HG03139 (cell line): ENCODE results near the gene VEPH1.

Experiments used
- ATAC-seq: cut with Tn5 transposase; IDR thresholded peaks from one replicate; pipeline ENCODE4 v1.9.1; 2021; ENCODE audit not compliant: unreplicated experiment

The VEPH1 gene

DNA sequence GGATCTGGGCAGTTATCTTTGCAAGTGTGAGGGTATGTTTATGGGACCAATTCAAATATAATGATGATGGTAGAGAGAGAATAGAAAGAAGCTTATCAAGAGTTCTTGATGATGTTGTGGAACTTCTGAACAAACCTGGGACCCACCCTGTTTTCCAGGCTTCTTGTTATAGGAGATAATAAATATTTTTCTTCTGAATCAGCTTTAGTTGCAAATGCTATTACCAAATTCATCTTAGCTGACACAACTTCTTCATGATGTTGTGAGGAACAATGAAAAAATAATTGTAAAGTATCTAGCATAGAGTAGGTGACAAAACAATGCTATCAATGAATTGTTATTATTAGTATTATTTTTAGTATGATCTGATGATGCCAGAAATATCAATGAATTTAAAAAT, 110.1 kb downstream of the VEPH1 start:
- no peak for ATAC-seq

DNA sequence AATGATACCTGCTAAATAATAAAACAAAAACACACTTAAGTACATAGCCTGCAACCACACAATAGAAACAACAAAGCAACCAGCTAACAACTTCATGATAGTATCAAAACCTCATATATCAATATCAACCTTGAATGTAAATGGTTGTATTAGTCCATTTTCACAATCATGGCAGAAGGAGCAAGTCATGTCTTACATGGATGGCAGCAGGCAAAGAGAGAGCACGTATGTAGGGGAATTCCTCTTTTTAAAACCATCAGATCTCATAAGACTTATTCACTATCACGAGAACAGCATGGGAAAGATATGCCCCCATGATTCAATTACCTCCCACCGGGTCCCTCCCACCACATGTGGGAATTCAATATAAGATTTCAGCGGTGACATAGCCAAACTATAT, 111.1 kb downstream of the VEPH1 start:
- ATAC-seq = no peak

DNA sequence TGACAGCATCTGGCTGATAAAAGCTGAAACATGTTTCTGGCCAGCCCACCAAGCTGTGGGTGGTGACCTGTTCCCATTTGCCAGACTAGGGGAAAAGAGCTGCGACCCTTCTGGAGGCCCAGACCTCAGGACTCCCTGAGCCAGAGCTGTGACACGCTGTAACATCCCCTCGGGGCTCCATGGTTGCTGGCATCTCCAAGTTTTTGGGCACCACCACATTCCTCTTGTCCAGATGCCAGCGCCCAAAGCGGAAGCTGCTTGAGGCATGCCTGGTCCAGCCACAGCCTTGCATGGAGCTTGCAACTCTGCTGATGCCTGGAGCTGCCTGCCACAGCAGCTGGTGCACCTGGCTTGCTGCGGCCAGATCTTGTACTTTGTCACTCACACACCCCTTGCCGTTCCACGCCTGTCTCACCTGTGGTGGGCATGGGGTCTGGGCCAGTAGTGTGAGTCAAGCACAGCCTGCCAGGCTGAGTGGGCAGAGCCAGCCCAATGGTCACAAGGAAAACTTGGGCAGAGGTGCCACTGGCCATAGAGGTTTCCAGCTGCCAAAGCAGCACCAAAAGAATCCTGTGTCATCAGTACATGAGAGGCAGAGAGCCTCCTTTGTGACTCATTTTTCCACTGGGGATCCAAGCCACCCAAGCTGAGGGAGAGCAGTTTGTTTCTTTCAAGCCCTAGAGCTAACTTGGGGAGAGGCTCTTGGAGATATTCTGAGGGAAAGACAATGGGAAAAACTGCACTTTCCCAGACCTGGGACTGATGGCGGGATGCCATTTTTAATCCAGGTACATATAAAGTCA, 112.3 kb downstream of the VEPH1 start:
- no peak for ATAC-seq

DNA sequence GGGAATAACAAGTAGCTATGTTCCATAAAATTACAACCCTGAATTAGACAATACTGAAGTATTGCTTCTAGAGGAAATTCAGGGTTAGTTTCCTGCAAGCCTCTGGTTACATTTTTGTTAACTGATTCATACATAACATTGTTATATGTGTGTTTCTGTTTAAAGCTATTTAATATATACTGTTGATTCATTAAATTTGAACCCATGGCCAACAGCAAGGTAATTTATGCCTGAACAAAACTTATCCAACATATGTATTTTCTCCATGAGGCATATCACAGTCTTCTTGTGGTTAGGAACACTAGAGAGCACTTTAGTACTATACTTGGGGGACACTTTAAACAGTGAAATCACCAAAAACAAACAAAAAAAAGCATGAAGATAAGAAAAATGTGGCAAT, 114.2 kb downstream of the VEPH1 start:
- ATAC-seq = no peak

DNA sequence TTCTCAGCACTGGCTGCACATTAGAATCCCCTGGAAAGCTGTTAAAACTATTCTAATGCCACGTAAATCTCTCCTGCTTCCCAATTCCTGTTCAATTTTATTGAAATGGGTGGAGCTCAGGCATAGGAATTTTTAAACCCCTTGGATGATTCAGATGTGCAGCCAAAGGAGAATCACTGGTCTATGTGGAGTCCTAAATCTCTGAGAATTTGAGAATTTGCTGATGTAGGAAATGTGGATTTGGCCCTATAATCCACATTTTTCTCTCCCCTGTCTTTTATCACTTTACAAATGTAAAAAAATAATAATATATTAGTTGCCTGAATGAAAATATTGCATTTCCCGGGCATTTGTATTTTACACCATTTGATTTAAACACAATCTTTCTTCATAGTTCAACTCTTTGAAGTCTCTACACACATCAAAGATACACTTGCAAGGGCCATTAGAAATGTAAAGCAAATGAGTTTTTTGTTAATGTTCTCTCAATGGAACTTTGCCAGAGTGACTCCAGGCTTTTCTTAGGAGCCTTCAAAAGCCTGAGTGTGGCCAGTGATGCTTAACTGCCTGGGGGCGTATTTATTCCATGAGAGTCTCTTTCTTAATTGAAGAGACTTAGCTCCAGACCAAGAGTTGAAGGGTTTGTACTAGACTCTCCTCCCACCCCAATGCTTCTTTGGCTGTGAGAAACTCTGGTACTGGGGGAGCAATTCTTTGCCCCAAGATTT, 115.3 kb downstream of the VEPH1 start:
- ATAC-seq = no peak

DNA sequence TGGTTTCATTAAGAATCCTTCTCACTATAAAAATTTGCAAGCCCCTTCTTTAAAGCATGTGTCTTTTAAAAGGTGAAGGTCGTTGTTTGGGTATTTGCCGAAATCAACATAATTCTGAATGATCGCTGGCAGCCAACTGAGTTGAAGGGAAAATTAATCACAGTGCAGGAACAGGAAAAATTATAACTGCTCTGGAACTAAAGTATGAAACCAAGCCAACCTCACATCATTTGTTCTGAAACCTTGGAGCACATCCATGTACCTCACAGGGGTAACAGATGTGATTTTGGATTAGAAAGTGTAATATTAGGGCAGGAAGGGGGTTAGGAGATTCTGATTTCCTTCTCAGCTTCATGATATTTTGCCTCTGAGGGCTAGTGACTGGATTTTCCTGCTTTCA, 118.7 kb downstream of the VEPH1 start:
- no peak for ATAC-seq

DNA sequence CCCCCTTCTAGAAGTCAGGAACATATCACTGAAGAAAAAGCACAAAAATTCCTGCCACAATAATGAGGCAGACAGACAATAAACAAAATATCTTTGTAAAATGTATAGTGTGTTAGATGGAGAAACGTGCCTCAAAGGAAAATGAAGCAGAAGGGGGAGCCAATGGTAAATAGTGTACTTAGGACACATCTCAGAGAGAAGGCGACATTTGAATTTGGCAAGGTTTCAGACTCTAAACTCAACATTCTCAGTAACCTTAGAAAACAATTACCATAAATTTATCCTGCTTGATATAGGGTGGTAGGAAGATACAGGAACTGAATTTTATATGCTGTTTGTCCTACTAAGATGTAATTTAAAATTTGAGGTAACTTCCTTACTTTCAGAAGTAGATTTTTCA, 119.2 kb downstream of the VEPH1 start:
- no peak for ATAC-seq

DNA sequence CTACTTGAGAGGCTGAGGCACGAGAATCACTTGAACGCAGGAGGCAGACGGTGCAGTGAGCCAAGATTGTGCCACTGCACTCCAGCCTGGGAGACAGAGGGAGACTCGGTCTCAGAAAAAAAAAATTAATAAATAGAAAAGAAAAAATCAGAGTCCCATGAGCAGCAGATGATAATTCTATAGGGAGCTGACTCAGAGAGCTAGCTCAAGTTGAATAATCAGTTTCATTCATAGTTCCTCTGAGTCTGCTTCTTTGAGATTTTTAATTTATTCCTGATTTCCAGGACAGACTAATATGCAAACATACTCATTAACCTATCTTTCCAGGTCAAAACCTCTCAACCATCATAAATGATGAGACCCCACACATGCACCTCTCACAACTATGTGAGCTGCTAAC, 121.6 kb downstream of the VEPH1 start:
- no peak for ATAC-seq

DNA sequence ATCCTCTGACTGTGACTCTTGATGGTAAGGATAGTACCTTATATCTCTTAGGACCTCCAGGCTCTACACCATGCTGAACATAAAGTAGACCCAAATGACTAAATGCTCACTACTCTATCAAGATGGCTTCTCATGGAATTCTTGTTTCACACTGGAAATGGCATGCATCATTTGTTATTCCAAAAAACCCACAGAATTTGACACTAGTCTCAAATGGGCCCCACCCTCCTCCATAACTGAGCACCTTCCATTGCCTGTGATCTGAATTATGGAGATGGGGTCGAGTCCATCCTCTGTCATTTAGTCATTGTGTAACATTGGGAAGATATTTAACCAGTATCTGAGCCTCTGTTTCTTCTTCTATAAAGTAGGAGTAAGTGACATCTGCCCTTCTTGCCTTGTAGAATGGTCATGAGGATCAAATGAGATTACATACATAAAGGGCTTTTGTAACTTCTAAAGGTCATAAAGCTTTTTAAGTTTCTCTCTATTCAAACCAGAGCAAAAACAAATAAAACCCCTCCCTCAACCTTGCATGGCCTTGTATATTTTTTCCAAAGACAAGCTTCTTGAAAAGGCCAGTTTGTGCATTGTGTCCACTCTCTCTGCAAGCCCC, 123.6 kb downstream of the VEPH1 start:
- ATAC-seq = no peak

DNA sequence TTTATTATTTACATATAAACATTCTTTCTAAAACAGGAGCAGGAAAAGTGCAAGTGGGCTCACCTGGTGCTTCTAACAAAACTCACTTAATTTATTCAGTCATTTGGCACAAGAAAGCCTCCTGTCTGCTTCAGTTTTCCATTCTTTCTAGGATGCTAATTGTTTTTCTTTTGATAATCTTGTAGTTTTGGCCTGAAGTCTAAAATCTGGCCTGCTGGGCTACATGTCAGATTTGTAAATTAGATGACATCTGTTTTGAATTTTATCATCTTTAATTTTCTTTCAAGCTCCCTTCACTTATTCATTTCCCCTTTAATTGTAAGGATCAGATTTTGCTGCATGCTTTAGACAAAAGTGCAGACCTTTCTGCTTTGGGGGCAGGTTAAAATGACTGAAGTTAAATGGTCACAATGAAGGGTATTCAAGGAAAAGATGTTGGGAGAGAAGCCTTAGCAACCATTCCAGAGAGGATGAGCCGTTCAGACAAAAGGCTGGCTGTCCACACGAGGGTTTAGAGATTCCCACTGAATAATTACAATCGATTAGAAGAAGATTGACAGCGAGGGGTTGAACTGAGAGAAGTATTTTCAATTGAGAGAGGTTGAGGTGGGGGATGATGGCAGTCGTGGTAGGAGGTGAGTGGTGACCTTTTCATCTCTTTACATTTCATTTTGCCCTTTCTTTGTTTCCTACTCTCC, 126.5 kb downstream of the VEPH1 start:
- ATAC-seq = no peak

DNA sequence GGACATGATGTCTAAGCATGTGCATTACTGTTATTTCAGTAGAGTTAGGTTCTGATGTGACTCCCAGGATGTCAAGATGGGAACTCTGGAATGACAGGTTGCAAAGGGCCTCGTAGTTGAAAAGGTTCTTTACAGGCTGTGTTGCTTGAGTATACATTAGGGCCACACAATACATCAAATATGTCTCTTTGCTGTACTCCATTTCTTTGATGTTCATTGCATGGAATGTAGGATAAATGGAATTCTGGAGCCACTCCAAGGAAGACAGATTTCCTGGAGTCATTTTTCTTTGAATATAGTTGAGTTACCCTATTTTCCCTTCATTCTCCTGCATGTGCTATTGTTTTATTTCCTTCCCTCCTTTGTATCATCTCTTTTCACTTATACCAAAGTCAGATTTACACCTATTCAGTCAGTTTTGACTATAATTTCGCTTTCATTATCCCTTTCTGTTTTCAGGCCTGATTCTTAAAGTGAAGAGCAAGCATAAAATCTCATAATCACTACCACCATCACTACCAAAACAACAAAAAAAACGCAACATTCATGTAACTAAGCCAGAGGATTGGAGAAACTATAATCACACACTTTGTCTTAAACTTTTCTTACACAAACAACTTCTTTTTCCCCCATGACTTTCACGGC, 127.8 kb downstream of the VEPH1 start:
- ATAC-seq = no peak

DNA sequence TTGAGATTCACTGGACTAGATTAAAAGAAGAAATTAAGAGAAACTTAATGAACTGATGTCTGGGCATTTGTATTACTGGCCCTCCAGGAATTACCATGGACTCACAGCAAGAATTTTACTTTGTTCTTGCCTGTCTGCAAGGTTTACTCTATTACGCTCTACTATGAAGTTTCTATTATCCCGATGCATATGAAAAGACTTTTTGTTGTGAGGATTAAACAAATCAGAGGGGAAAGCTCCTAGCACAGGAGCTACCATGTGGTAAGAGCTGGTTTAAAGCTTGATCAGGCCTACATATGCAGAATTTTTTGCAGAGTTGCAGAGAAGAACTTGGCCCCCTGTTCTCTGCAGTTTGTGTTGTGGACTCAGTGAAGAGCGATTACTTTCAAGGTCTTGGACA, 128.3 kb downstream of the VEPH1 start:
- ATAC-seq = no peak

DNA sequence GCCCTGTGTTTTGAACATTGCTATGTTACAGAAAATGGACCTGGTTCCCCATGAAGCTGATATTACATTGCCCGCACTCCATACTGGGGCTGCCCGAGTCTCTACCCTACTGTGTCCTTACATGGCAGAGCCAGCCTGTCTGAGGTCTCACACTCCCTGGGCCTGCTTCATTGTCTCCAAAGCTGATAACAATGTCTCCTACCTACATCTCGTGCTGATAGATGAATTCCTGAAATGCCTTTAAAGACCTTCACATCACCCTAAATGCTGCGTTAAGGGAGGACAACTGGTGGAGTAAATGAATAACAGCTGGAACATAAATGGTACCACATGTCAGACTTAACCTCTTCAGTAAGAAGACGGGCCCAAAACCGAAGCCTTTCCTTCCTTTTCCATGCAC, 129.4 kb downstream of the VEPH1 start:
- ATAC-seq = no peak

DNA sequence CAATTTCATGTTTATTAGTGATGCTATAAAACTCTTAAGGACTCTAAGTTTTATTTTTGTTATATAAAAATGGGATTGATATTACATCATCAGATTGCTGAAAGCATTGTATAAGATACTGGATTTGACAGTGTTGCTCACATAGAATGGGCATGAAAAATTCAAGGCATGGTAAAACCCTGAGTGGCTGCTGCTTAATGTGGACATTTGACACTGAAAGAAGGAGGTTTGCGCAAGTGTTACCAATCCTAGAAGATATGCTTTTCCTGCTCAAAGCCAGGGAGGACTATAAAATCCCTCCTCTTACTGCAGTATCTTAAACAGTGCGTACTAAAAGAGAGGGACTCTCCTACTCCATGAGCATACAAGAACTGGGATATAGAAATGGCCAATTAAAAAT, 132.3 kb downstream of the VEPH1 start:
- ATAC-seq = no peak

DNA sequence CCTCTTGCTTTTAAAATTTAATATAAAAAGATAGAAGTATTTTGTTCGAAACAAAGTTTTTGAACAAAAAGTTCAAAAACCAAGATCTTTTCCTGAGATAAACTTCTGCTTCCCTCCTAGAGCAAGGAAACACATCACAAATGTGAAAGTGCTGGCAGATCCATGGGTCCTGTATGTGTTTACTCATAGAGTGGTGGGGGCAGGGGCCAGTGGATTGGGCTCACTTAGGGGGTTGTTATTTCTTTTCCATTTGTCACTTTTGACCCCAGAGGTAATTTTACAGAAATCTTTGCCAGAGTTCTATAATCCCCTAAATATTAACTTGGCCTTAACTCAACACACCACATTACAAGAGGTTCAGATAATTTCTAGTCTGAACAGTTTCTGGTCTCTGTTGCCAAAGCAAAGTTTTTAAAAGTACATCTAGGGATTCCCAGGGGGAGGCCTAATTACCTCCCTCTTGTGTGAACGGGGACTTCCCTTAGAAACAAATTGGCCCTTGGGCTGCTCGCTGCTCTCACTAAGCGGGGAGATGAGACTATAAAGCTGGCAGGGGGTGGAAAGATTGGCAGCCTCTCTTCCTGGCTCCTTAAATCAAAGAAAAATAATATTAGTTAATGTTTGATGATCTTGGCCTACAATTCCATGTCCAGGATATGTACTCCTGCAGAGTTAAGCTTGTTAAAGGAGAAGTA, 133.3 kb downstream of the VEPH1 start:
- no peak for ATAC-seq

DNA sequence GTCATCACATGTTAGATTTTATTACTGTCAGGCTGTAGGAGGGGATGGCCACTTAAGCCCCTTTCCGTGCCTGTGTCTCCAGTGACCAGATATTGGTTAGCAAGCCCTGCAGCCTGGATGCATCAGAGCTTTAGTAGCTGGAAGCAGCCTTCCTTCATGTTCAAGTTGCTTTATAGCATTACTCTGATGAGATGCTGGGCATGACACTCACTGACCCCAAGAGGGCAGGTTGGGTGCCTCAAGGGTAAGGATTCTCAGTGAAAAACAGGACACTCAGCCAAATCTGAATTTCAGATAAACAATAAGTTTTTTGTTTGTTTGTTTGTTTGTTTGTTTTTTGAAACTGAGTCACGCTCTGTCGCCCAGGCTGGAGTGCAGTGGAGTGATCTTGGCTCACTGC, 135.0 kb downstream of the VEPH1 start:
- no peak for ATAC-seq

DNA sequence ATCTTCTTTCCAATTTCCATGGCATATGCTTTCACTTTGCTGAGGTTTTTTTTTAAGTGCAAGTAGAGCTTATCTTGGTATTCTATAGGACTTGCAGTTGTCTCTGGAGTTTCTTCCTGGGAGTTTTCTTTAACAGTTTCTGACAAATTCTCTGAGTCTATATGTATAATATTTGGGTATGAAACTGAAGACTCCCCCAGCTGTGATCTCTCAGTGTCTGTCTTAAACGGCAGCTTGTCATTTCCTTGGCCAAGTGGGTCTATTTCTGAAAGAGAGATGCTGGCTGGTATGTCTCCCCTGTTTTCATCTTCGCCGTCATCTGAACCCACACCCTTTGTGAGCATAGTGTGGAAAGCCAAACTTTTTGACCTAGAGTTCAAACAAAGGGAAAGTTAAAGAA, 139.8 kb downstream of the VEPH1 start:
- no peak for ATAC-seq

DNA sequence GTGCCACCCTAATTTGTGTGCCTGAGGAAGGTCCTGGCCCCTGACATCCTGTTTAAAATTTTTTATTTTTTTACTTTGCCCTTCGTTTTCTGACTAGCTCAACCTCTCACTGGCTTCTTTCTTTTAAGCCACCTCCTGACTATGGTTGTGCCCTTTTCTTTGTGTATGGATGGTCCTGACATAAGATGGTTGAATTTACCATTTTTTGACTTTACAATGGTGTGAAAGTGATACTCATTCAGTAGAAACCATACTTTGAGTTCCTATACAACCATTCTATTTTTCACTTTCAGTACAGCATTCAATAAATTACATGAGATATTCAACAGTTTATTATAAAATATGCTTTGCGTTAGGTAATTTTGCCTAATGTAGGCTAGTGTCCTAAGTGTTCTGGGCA, 140.9 kb downstream of the VEPH1 start:
- no peak for ATAC-seq

DNA sequence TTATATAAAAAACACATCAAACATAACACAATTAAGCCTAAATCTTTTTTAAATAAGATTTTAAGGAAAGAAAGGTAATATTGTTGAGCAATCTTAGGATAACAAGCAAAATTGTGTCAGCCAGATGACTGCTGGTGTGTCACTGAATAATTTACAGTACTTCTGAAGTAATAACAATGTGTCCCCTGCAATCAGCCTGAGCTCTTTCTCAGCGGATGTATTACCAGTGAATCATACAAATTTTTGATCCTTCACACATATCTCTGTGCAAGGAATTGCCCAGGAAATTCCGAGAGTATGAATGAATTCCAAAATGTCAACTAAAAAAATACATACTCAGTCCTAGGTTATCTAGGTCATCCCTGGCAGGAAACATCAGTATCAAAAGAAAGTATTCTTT, 143.2 kb downstream of the VEPH1 start:
- no peak for ATAC-seq

DNA sequence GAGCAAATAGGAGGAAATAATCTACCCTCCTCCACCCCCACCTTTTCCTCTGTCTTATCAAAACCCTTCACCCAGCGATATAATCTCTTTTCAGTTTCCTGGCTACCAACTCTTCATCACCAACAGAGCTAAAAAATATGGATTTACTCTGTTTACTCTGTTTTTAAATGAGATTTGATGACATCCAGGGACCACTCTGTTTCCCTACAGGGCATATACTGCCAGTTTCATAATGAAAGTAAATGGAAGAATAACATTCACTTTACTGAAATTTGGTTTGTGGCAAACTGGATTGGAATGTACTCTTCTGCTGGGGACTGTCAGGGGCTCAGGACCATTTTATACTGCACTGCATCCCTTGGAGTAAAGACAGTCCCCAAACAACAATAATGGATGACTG, 146.7 kb downstream of the VEPH1 start:
- no peak for ATAC-seq

DNA sequence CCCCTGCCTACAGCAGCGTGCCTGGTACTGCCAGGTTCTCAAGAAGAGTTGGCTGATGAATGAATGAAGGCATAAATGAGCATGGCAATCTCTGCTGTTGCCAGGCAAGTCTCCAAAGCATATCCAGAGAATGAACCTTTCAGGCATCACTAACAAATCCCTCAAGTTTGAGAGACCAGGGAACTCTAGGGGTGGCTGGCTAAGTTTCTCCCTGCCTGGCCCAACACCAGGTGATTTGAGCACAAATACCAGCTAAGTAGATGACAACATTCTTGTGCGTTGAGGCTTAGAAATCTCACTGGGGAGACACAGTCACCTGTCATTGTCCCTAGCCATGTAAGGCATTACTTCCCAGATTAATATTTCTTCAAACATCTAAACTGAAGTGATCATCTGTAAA, 147.9 kb downstream of the VEPH1 start:
- ATAC-seq = no peak
